ENCODE measurements around the gene NCOA7. TPM values are rescaled to one million over a fixed set of nuclear protein-coding genes. Genes with fewer than 3 reads are reported as not detected.
A peak's percentile ranks its signal among the peaks of the same experiment; 100 is the strongest.

NCOA7 gene
- total RNA-seq, 2 experiments from 2014 or later: 34.6 to 35.7 TPM

GRCh38 chr6:125962900-125963497 is 172.2 kb downstream of the NCOA7 start:
- POLR2A ChIA-PET: interaction anchor here (1.0 kb wide), 1 partner anchor 172 kb away, joined by 3 read pairs; the partner anchor contains the start of gene NCOA7
- Histone ChIP-seq H3K27ac (ENCODE audit: low read depth in 1 of 2, low read length in 2 of 2) (no peak overlapping the region), H3K9me3 (ENCODE audit: control insufficient read depth in 1 of 2, insufficient read depth in 1 of 2, low read length in 2 of 2) (no peaks in the 10 kb centered on the region), H3K4me3 (ENCODE audit: low read length) (no peak overlapping the region), H3K36me3 (ENCODE audit: insufficient read depth, low read length) (peaks cover 16% of the 10 kb centered on the region), H3K27me3 (ENCODE audit: control insufficient read depth in 1 of 2, insufficient read depth in 2 of 2, low read length in 2 of 2) (no peaks in the 10 kb centered on the region), H3K4me1 (ENCODE audit: insufficient read depth, low read length) (peaks cover 6% of the 10 kb centered on the region)
- intact Hi-C loops (cut with DNase I, micrococcal nuclease): no loop called here
- TF ChIP-seq, protein P1, sequence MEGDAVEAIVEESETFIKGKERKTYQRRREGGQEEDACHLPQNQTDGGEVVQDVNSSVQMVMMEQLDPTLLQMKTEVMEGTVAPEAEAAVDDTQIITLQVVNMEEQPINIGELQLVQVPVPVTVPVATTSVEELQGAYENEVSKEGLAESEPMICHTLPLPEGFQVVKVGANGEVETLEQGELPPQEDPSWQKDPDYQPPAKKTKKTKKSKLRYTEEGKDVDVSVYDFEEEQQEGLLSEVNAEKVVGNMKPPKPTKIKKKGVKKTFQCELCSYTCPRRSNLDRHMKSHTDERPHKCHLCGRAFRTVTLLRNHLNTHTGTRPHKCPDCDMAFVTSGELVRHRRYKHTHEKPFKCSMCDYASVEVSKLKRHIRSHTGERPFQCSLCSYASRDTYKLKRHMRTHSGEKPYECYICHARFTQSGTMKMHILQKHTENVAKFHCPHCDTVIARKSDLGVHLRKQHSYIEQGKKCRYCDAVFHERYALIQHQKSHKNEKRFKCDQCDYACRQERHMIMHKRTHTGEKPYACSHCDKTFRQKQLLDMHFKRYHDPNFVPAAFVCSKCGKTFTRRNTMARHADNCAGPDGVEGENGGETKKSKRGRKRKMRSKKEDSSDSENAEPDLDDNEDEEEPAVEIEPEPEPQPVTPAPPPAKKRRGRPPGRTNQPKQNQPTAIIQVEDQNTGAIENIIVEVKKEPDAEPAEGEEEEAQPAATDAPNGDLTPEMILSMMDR (IDR thresholded peaks at IDR 0.05): no peak
- H3K36me3 Mint-ChIP-seq (ENCODE audit: low read depth): peaks cover 25% of the 10 kb centered on the region
- H3K4me3 Mint-ChIP-seq: no peak overlapping the region
- H3K27me3 Mint-ChIP-seq: no peaks in the 10 kb centered on the region
- H3K4me1 Mint-ChIP-seq (ENCODE audit: low read depth): peaks cover 56% of the 10 kb centered on the region
- CTCF ChIA-PET: interaction anchor here (1.8 kb wide), 1 partner anchor 11 kb away, joined by 4 read pairs; no protein-coding TSS in a partner anchor
- H3K9me3 Mint-ChIP-seq: no peaks in the 10 kb centered on the region
- no peak for DNase-seq
- H3K27ac Mint-ChIP-seq: peak overlapping the region; percentile 25
- no peak for ATAC-seq (ENCODE audit: poor library complexity)

GRCh38 chr6:125963817-125964216 is 173.1 kb downstream of the NCOA7 start:
- Histone ChIP-seq H3K36me3 (ENCODE audit: insufficient read depth, low read length) (peaks cover 25% of the 10 kb centered on the region), H3K9me3 (ENCODE audit: control insufficient read depth in 1 of 2, insufficient read depth in 1 of 2, low read length in 2 of 2) (no peaks in the 10 kb centered on the region), H3K4me3 (ENCODE audit: low read length) (no peak overlapping the region), H3K27ac (ENCODE audit: low read depth in 1 of 2, low read length in 2 of 2) (no peak overlapping the region), H3K27me3 (ENCODE audit: control insufficient read depth in 1 of 2, insufficient read depth in 2 of 2, low read length in 2 of 2) (no peaks in the 10 kb centered on the region), H3K4me1 (ENCODE audit: insufficient read depth, low read length) (no peaks in the 10 kb centered on the region)
- Mint-ChIP-seq H3K4me3 (no peak overlapping the region), H3K27me3 (no peaks in the 10 kb centered on the region), H3K36me3 (ENCODE audit: low read depth) (peaks cover 33% of the 10 kb centered on the region), H3K27ac (no peak overlapping the region), H3K9me3 (no peaks in the 10 kb centered on the region), H3K4me1 (ENCODE audit: low read depth) (peaks cover 64% of the 10 kb centered on the region)
- TF ChIP-seq, protein P1 (IDR thresholded peaks at IDR 0.05): no peak
- DNase-seq (no peak), ATAC-seq (ENCODE audit: poor library complexity) (no peak)
- intact Hi-C loops (cut with DNase I, micrococcal nuclease): no loop called here
- ChIA-PET POLR2A (no interaction called here), CTCF (interaction anchor here (1.8 kb wide), 1 partner anchor 10 kb away, joined by 4 read pairs; no protein-coding TSS in a partner anchor)

GRCh38 chr6:125966569-125966968 is 175.8 kb downstream of the NCOA7 start:
- no peaks in the 10 kb centered on the region for H3K9me3 ChIP-seq (ENCODE audit: control insufficient read depth in 1 of 2, insufficient read depth in 1 of 2, low read length in 2 of 2)
- intact Hi-C loops (cut with DNase I, micrococcal nuclease): no loop called here
- H3K27ac Mint-ChIP-seq: no peak overlapping the region
- H3K4me3 ChIP-seq (ENCODE audit: low read length): no peak overlapping the region
- H3K4me1 ChIP-seq (ENCODE audit: insufficient read depth, low read length): no peaks in the 10 kb centered on the region
- peaks cover 27% of the 10 kb centered on the region for H3K36me3 ChIP-seq (ENCODE audit: insufficient read depth, low read length)
- ChIA-PET CTCF (no interaction called here), POLR2A (no interaction called here)
- no peaks in the 10 kb centered on the region for H3K27me3 ChIP-seq (ENCODE audit: control insufficient read depth in 1 of 2, insufficient read depth in 2 of 2, low read length in 2 of 2)
- H3K4me1 Mint-ChIP-seq (ENCODE audit: low read depth): peaks cover 66% of the 10 kb centered on the region
- ATAC-seq (ENCODE audit: poor library complexity): no peak
- no peak overlapping the region for H3K27ac ChIP-seq (ENCODE audit: low read depth in 1 of 2, low read length in 2 of 2)
- H3K36me3 Mint-ChIP-seq (ENCODE audit: low read depth): peaks cover 46% of the 10 kb centered on the region
- no peaks in the 10 kb centered on the region for H3K27me3 Mint-ChIP-seq
- H3K9me3 Mint-ChIP-seq: no peaks in the 10 kb centered on the region
- TF ChIP-seq, protein P1 (IDR thresholded peaks at IDR 0.05): no peak
- H3K4me3 Mint-ChIP-seq: no peak overlapping the region
- DNase-seq: no peak

Measured in CD4-positive, alpha-beta T cell (primary cell).